Lower lobe of right lung (tissue), 2 donors: ENCODE results near the gene POLR1A. TPM values are rescaled to one million over a fixed set of nuclear protein-coding genes. Genes with fewer than 3 reads are reported as not detected.
A peak's percentile ranks its signal among the peaks of the same experiment; 100 is the strongest.

Experiments
- ATAC-seq, 2 donors: fragments of 200-7000 bp; cut with Tn5 transposase; one replicate each; pipeline ENCODE4 v1.9.1; 2020 to 2022; ENCODE audit warnings: mild to moderate bottlenecking in 2 of 2, moderate library complexity in 2 of 2
- DNase-seq: peaks from one replicate; pipeline ENCODE4 v3.0.0-alpha.2; 2020
- H3K27ac ChIP-seq: fragments of 200-600 bp; one replicate; pipeline ENCODE4 v1.8.0; 2022
- H3K27me3 ChIP-seq: fragments of 200-600 bp; one replicate; pipeline ENCODE4 v1.8.0; 2022; ENCODE audit warnings: low read depth
- H3K36me3 ChIP-seq: fragments of 200-600 bp; one replicate; pipeline ENCODE4 v1.8.0; 2022; ENCODE audit warnings: mild to moderate bottlenecking
- H3K4me1 ChIP-seq: fragments of 200-600 bp; one replicate; pipeline ENCODE4 v1.8.0; 2022
- H3K4me3 ChIP-seq: fragments of 200-600 bp; one replicate; pipeline ENCODE4 v1.8.0; 2022; ENCODE audit warnings: mild to moderate bottlenecking
- H3K9me3 ChIP-seq: fragments of 200-600 bp; one replicate; pipeline ENCODE4 v1.8.0; 2022
- intact Hi-C: fragments of 100-400 bp; cut with DNase I; formaldehyde crosslinking; loops from one replicate; pipeline ENCODE4 v1.11.0; 2022
- total RNA-seq: library from RNA; stranded (reverse); fragmentation: NEBNext Ultra II Directional; extraction: Animal tissue kit (Norgen Biotek cat#: 25700); gene quantifications from one replicate; pipeline ENCODE4 v1.2.1, GENCODE V29; 2021
- TF ChIP-seq, protein P1 (sequence below): fragments of 200-600 bp; IDR thresholded peaks from one replicate; pipeline ENCODE4 v1.8.0; 2022; ENCODE audit warnings: antibody characterized with exemption, mild to moderate bottlenecking
- donor health status: DM: no; HTN: yes; CAD: no; lungs with severe emphysema.

The POLR1A gene
- total RNA-seq, 1 donor from 2014 or later, result 22.2 TPM

DNA sequence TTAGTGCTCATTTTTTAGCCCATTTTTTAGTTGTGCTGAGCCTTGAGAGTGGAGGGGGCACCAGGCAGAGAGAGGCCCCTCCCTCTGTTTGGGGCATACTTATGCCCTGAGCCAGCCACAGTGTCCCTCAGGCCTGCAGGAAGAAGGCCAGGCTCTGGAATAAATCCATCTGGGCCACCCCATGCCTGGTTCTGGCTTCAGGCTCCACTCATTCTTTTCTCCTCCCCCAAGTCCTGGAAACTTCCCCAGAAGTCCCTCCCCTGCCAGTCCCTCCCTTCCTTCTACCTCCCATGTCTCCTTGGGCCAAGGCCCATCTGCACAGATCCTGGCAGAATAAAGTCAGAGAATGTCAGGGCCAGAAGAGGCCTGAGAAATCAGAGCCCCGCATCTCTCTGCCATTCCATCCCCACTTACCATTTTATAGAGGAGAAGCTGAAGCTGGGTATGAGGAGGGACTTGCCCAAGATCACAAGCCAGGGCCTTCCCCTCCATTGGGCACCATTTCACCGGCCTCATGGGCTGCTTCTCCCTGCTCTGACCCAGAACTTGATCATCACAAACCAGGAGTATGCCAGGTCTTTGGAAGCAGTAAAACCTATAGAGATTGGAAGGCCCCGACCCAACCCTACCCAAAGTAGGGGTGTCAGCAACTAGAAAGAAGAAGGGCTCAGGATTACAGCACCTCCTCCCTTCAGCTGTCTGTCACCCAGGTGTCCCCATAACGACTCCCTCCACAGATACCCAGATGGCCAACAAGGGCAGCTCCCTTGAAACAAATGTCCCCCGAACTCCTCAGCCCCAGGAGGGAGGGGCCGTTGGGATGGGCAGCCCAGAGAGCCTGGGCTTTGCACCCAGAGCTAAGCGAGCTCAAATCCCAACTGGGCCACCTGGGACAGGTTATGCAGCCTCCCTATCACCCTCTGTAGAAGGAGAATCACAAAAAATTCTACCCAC lies 108.4 kb downstream of the POLR1A start:
- ATAC-seq (no peak), DNase-seq (no peak)
- H3K4me1 ChIP-seq, result peaks cover 84% of the 10 kb centered on the region
- TF ChIP-seq, protein P1, sequence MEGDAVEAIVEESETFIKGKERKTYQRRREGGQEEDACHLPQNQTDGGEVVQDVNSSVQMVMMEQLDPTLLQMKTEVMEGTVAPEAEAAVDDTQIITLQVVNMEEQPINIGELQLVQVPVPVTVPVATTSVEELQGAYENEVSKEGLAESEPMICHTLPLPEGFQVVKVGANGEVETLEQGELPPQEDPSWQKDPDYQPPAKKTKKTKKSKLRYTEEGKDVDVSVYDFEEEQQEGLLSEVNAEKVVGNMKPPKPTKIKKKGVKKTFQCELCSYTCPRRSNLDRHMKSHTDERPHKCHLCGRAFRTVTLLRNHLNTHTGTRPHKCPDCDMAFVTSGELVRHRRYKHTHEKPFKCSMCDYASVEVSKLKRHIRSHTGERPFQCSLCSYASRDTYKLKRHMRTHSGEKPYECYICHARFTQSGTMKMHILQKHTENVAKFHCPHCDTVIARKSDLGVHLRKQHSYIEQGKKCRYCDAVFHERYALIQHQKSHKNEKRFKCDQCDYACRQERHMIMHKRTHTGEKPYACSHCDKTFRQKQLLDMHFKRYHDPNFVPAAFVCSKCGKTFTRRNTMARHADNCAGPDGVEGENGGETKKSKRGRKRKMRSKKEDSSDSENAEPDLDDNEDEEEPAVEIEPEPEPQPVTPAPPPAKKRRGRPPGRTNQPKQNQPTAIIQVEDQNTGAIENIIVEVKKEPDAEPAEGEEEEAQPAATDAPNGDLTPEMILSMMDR, result no peak
- H3K27ac ChIP-seq, result peak overlapping the region; percentile 83
- H3K36me3 ChIP-seq, result no peaks in the 10 kb centered on the region
- no peak overlapping the region for H3K4me3 ChIP-seq
- no peaks in the 10 kb centered on the region for H3K27me3 ChIP-seq
- H3K9me3 ChIP-seq, result no peaks in the 10 kb centered on the region
- intact Hi-C loops, result no loop called here

DNA sequence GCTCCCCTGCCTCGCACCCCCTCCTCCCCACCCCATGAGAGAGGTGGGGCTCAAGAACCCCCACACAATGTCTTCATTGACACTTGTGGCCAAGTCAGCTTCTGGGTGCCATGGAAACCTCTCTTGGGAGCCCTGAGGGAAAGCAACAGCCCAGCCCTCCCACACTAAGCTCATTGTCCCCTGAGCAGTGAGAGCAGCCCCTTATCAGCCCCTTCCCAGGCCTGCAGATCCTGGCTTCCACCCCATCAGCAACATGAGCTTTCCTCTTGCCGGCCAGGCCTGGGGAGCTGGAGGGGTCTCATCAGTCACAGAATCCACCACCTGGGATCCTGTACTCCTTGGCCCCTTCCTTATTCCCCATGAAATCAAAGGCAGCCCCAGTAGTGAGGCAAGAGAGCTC lies 109.1 kb downstream of the POLR1A start:
- Histone ChIP-seq H3K27me3 (no peaks in the 10 kb centered on the region), H3K9me3 (no peaks in the 10 kb centered on the region), H3K27ac (peak overlapping the region; percentile 83), H3K36me3 (no peaks in the 10 kb centered on the region), H3K4me3 (no peak overlapping the region), H3K4me1 (peaks cover 84% of the 10 kb centered on the region)
- ATAC-seq (no peak), DNase-seq (no peak)
- TF ChIP-seq, protein P1, result no peak
- intact Hi-C loops, result no loop called here

DNA sequence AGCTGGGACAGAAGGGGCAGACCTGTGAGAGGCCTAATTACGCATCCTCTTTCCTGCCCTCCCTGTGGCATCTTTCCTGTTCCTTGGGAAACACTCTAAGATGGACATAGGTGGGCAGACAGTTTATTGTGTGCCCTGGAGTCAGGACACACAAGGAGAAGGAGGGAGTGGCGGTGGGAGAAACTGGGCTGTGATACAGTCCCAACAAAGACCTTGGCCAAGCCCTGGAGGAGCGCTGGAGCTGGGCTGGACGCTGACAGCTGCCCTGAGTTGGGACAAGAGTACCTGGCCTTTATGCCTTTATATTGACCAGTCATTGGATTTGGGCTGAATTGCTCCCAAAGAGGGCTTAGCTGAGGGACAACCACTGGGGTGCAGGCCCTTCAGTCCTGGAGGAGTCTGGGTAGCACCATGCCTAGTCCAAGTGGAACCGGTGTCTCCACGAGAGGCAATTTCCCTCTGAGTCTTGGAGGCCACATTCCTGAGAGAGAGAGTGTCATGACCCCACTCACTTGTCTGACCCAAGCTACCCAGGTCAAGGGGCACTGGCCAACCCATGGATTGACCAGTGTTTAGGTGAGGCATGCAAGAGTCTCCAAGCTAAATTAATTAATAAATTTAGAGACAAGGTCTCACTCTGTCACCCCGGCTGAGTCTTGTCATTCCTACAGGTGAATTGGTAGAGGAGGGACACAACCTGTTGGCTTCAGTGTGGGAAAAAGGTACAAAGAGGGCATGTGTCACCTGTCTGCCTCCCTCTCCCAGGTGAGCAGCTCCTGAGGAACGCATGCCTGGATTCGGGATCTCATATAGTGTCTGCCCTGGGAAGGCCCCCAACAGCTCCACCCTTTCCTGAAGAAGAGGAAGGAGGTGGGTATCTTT lies 109.8 kb downstream of the POLR1A start:
- intact Hi-C loops, result no loop called here
- TF ChIP-seq, protein P1, result no peak
- DNase-seq, result no peak
- Histone ChIP-seq H3K4me1 (peaks cover 80% of the 10 kb centered on the region), H3K36me3 (no peaks in the 10 kb centered on the region), H3K9me3 (no peaks in the 10 kb centered on the region), H3K27ac (peak overlapping the region; percentile 83), H3K4me3 (no peak overlapping the region), H3K27me3 (no peaks in the 10 kb centered on the region)
- ATAC-seq, result no peak

DNA sequence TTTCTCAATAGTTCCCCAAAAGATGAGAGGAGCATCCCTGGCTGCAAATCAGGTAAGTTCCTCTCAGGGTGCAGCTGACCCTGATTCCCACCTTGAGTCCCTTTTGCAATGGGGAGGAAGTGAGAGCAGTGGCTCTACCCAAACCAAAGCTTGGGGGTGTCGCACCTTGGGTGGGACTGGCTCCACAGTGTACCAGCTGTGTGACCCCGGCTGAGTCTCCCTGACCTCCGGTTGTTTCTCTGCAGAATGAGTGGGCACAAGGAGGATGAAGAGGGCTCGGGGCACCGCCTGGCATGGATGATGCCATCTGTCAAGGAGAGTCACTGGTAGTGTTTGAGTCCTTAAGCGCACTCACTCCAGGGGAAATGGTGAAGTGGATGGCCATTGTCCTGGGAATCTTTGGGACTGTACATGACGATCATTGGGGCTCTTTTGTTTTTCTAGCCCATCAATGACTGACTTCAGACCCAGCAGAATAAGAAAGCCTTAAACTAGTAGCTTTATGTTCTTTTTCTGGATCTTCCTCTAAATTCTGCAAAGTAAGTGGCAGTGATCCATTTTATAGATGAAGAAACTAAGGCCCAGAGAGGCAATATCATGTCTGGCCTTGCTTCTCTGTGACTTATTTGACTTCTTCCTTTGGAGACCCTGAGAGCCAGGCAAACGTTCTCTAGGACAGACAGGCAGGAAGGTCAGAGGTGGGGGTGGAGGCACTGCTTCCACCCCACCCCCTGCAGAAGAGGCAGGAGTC lies 110.6 kb downstream of the POLR1A start:
- DNase-seq, result no peak
- no peak overlapping the region for H3K4me3 ChIP-seq
- H3K27me3 ChIP-seq, result no peaks in the 10 kb centered on the region
- intact Hi-C loops, result no loop called here
- TF ChIP-seq, protein P1, result no peak
- H3K27ac ChIP-seq, result peak overlapping the region; percentile 65
- no peaks in the 10 kb centered on the region for H3K9me3 ChIP-seq
- H3K4me1 ChIP-seq, result peaks cover 72% of the 10 kb centered on the region
- H3K36me3 ChIP-seq, result no peaks in the 10 kb centered on the region
- ATAC-seq, result no peak

DNA sequence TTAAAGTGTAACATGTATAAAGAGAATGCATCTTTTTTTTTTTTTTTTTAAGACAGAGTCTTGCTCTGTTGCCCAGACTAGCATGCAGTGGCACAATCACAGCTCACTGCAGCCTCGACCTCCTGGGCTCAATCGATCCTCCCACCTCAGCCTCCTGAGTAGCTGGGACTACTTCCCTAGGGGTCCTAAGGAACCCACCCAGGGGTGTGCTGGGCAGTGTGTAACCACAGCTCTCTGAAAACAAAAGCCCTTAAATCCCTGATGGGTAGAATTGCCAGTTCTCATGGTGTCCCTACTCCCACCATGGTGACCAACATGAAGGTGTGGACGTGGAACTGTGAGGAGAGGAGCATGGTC lies 111.3 kb downstream of the POLR1A start:
- H3K27me3 ChIP-seq, result no peaks in the 10 kb centered on the region
- H3K27ac ChIP-seq, result peak overlapping the region; percentile 65
- no peaks in the 10 kb centered on the region for H3K36me3 ChIP-seq
- H3K4me3 ChIP-seq, result no peak overlapping the region
- DNase-seq (no peak), ATAC-seq (no peak)
- H3K4me1 ChIP-seq, result peaks cover 65% of the 10 kb centered on the region
- H3K9me3 ChIP-seq, result no peaks in the 10 kb centered on the region
- intact Hi-C loops, result no loop called here
- TF ChIP-seq, protein P1, result no peak
